M059J (cell line): ENCODE data around the gene APOB. TPM values are rescaled to one million over a fixed set of nuclear protein-coding genes. Genes with fewer than 3 reads are reported as not detected.
A peak's percentile ranks its signal among the peaks of the same experiment; 100 is the strongest.

ENCODE experiments used
- DNase-seq: peaks from one replicate; pipeline ENCODE4 v3.0.0-alpha.2; 2012; ENCODE audit warnings: low read depth
- total RNA-seq: library from RNA; depleted of rRNA; stranded (reverse); fragments of >200 nt; shearing (Covaris generic); gene quantifications from 2 replicates; pipeline ENCODE4 v1.2.3, GENCODE V29; 2014

Gene APOB
- total RNA-seq, 1 experiment from 2014 or later = not detected

- no peak for DNase-seq
Observed at GRCh38 chr2:20984408-20984807, 59.5 kb downstream of the APOB start.

DNA sequence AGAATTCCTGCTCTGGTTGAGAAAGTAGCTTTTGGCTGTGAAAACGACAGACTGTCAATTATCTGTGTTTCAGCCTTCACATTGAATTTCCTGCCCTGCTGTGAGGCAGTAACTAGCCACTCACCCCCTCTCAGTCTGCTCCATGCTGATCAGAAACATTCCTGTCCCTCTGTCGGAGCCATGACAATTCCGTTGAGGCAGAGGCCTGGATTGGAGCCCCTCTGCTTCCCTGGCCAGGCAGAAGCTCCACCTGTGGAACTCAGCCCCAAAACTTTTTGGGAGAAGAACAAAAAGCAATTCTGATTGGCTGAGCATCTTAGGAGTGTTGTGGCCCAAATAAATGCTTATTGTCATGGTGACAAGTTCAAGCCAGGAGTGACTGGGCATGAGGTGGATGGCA, 60.0 kb downstream of the APOB start:
- no peak for DNase-seq

DNA sequence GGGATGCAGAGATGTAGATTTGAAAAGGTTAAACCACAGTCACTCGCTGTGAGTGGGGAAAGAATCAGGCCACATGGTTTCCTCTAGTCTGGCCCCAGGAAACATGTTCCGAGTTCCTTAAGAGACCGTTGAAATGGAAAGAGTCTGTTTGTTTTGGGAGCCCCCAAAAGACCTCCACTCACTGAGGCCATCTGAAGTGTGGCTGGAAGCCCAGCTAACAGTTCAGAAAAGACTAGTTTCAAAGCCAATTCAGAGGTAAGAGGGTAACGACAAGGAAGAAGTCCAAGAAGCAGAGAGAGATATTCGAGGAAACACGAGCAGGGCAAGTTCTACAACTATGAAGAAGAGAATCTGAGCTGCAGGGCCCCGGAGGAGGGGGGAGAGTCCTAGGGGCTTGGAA, 61.0 kb downstream of the APOB start:
- no peak for DNase-seq

DNA sequence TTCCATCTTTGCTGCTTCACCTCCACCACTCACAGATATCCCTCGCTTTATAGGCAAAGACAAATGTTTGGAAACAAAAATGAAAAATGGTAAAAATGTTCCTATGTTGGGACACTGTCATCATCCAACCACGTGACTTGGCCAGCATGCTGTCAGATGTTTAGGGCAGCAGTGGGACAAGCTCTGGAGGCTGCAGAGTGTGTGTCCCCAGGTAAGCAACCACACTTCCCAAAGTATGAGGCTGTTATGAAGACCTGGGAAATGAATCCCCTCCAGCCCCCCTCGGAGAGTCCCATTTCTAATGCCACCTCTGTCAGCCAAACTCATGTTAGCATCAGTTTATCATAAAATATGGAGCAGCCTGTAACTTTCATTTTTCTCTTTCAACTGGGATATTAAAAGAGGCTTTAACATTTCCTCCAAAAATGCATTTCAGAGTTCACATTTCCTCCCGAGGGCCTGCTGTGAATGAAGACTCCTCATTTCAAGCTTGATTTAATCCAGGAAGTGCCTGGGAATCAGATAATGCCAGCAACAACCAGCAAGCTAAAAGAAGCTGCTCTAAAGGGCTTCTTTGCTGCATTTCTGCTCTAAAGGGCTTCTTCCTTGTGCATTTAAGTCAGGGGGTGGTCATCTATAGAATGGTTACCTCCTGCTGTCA, 66.2 kb downstream of the APOB start:
- DNase-seq = no peak

GRCh38 chr2:20976527-20976926, 67.3 kb downstream of the APOB start:
- DNase-seq = no peak

DNA sequence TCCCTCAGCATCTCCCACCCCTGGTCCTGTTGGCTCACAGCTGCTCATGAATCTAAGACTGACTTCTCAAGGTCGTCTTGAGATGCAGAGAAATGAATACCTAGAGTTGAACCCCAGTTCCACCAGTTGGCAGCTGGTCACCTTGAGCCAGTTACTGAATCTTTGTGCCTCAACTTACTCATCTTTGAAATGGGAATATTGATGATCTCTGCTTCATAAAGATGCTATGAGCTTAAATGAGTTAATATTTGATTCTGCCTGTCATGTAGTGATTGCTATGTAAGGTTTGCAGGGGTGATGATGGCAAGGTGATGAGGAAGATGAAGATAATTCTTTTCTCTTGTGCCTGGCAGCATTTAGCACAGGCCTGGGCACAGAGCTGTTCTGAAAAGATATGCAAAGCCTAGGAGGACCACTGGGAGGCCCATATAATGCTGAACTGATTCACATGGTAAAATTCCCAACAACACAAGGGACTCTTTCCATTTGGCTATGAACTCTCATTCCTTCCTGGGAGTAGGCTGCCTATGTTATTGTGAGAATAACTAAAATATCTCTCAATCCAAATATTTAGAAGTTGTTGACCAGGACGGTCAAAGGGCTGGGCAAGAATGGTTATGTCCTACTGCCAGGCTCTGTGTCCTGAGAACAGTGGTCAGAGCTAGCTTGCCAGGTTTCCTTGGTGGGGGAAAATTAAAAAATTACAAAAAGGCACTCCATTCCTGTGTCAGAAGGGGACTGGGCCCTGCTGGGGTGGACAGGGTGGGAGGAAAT, 70.9 kb downstream of the APOB start:
- DNase-seq = no peak

DNA sequence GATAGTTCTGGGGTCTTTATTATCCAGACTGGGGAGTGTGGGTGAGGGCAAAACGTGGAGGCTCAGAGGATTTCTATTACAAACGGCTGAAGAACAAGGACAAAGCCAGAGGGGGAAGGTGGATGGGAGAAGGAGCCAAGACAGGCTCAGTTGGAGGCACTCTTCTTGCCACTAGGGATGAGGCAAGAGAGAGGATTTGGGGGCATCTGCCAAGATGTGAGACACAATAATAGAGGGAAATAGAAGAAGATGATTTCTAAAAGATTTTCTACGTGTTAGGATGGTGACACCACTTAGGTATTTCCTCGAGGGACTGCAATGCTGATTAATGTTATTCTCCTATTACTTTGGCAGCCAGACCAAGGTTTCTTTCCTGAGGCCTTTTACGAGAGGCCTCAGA, 71.8 kb downstream of the APOB start:
- no peak for DNase-seq

DNA sequence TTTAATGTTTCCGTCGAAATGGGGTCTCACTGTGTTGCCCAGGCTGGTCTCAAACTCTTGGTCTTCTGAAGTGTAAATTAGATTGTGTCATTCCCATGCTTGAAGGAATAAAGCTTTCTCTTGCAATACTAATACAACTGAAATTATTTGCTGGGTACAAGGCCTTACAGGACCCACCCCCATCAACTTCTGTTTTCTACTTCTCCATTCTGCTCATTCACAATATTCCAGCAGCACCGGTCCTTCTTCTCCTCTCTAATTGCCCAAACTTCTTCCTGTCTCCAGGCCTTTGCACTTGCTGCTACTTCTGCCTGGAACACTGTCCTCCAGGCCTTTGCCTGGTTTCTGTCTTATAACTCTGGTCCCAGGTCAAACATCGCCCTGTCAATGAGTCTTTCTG, 73.8 kb downstream of the APOB start:
- DNase-seq = no peak

DNA sequence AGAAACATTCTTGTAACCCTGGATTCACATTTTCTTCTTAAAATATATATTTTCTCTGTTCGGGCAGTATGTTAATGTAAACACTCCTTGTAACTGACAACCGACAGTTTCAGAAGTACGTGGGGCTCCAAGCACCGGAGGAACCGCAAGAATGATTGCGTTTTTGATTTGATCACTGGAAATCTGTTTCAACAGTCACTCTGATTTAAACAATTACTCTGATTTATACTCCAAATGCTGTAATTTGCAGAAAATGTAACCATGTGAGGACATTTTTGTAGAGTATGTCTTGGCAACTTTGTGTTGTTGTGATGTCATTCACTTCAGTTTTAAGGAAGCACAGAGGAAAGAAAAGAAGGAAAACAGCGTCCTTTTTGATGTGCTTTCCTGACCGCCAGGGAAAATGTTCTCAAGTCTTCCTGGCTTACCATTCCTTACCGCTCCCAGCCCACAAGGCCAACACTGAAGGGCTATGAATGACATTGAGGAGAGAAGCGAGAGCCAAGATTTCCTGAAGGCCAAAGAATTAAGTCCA, 77.7 kb downstream of the APOB start:
- DNase-seq = no peak

DNA sequence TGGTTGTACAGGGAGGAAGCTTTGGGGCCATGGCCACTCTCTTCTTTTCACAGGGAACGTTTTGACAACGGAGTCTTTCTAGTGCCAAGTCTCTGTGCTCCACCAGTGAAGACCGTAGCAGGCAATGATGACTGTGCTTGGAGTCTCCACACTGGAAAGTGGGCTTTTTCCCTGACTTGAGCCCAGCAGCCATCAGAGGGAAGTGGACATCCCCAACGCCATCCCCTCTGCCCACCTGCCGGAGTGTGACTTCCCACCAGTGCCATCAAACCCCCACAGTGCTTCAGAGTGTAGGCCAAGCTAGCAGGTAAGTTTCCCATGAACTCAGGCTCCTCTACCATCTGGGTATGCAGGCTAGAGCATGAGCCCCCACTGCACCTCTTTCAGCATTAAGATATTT, 78.7 kb downstream of the APOB start:
- DNase-seq = no peak

GRCh38 chr2:20963867-20964266, 80.0 kb downstream of the APOB start:
- DNase-seq = no peak

- DNase-seq = peak; percentile 41
Observed at GRCh38 chr2:20962939-20963557, 80.8 kb downstream of the APOB start.

- no peak for DNase-seq
Observed at GRCh38 chr2:20961858-20962257, 82.0 kb downstream of the APOB start.

DNA sequence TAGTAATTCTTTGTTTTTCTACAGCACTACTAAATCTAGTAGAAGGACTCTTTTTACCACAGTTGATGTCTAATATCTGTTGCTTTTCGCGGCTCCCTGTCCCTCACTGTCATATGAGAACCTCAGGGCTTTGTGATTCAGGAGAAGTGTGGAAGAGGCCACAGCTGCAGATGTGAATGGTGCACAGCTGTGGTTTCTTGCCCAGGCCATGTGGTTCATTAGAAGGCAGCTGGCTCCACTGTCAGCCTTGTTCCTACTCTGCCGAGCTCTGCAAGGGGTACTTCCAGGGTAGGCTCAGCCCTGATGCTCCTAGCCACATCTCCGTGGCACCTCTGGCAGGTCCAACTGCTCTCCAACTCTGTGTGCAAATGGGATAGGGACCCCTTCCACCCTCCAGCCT, 83.9 kb downstream of the APOB start:
- DNase-seq = no peak

DNA sequence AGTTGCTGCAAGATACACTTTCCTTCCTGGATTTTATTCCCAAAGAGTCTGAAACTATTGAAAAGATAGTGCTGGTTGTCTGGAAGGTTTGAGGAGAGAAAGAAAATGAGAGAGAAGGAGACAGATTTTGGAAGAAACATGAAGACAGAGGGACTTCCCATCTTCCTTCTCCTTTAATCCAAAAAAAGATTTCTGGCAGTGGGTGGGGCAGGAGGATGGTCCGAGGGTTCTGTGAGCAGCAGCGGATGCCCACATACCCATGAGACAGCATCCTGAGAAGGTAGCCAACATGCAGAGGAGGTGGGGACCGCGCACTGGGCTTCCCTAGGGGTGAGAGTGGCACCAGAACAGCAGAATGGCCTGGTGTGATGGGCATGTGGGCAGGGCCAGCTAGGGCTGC, 84.6 kb downstream of the APOB start:
- no peak for DNase-seq

GRCh38 chr2:20957788-20958525, 85.9 kb downstream of the APOB start:
- DNase-seq = no peak

DNA sequence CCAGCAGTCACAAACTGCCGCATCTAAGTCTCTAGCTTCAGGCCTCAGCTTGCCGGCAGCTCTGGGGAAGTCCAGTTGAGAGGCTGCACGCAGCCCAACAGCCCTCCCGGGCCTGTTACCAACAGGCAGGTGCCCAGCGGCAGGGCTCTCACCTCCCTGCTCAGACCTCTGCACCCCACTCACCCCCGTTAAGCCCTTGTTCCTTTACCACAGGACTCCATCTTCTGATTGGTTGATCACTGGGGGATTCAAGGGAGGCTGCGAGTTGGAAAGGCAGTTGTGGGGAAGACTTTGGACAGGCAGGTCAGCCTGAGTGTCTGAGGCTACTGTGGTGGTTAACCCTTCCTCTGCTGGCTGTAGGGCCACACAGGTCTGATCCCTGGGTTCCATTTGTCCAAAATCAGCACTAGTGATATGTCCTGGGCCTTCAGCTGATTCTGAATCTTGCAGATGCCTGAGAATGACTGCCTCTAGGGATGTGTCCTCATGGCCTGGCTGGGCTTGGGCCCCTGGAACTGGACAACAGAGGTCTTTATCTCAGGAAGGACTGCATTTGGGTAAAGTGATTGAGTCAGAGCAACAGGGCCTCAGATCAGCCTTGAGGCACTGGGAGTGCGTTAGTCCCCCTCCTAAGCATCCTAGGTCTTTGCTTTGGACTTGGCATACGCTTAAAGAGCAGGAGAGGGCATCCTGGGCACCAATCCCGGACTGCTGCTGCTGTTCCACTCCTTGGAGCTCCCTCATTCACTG, 88.4 kb downstream of the APOB start:
- no peak for DNase-seq

DNA sequence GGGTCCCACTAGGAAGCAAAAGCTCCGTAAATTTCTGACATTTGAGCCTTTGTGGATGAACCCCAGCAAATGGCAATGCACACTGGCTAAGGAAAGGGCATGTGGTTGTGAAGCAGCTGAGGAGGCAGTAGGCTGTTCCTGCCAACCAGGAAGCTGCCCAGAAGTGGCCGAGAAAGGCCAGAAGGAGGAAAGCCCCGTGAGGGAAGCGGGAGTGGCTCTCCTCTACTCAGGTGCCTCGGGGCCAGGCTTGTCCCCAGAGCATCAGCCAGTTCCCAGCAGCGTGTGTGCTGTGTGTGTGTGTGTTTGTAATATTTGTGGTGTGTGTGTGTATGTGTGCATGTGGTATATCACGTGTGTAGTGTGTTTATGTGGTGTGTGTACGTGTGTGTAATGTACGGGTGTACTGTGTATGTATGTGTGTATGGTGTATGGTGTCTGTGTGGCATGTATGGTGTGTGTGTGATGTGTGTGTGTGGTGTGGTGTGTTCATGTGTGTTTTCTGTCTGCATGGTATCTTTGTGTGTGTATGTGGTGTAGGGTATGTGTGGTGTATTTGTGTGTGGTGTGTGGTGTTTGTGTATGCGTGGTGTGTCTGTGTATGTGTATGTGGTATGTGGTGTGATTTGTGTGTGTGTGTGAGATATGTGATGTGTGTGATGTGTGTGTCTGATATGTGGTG, 90.6 kb downstream of the APOB start:
- no peak for DNase-seq
